Epidermal melanocyte (primary cell): ENCODE results near the gene BCAN.

Experiments used
- DNase-seq: peaks from one replicate; pipeline ENCODE4 v3.0.0; 2011; ENCODE audit warnings: low spot score; ENCODE audit not compliant: insufficient read length

Gene BCAN

DNA sequence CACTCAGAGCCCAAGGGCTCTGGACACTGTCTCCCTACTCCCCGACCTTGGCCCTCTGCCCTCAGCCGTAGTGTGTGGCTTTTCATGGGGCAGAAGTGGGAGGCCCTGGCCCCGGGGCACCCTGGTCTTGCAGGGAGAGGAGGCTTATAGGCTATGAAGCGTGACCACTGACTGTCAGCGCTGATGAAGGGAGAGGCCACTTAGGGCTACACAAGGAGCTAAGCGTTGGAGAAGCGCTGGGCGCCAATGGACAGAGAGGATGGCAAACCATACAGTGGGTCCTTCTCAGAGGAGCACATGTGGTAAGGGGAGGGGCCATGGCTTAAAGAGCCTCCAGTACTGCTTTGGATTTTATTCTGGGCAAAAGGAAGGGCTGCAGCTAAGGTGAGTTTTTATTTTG is 55.6 kb downstream of the BCAN start:
- DNase-seq: peak; percentile 17

DNA sequence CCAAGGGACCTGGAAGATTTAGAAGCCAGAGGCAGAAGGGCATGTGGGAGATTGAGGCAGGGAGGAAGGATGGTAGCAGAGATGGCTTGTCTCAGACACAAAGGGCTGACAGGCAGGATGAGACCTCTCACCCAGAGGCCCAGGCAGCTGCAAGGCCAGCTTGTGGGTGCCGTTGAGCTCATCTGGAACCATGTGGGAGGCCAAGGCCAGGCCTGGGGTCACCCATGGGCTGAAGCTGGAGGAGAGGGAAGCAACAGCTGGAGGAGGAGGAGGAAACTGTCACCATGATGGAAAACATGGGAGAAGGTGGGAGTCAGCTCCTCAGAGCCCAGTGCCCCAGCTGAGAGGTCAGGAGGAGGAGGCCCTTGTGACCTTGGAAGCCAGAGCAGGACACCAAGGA is 57.1 kb downstream of the BCAN start:
- no peak for DNase-seq

DNA sequence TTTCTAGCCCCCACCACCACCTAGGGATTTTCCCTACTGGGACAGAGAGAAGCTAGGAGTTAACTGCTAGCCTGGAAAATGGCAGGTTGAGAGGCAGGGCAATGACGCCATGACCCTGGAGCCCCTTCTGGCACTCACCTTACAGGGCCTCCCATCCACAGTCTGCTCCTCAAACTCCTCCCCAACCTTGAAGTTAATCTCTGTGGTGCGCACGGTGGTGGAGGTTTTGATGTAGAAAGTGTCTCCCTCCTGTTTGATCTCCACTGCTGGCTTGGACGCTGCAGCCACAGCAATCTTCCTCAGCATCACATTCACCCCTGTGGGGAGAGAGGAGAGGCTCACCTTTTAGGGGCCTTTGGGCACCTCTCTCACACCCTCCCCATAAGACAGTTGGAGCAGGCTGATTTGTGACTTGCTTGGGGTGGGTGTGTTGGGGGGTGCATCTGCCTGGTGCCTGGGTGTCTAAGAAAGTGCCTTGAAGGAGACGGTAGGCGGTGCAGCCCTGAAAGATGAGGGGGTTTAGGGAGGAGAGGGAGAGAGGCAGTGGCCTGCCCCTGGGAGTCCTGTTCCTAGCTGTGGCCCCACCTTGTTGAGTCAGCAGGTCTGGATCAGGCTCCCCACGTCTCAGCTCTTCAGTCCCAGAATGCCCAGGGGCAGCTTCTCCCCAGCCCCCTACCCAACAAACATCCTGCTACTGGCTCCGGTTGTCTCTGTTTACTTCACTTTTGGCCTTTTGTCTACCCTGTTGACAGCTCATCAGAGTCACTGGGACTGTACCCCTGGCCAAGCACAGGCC is 59.0 kb downstream of the BCAN start:
- no peak for DNase-seq

DNA sequence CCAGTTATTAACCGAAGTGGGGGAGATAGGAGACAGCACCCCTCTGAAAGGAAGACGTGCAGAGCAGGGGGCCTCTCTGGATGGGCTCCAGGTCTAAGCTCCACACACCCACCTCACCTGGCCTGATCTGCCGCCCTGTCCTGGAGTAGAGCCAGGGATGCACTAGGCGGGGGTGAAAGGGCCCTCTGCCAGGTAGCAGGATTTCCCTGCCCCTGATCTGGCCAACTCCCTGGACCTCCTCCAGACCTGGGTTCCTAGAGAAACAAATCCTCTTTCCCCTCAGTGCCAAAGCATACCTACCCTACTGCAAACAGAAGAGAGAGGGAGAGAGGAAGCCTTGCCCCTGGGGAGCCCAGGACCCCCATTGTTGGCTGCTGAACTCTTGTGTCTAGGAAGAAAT is 61.4 kb downstream of the BCAN start:
- DNase-seq: no peak

DNA sequence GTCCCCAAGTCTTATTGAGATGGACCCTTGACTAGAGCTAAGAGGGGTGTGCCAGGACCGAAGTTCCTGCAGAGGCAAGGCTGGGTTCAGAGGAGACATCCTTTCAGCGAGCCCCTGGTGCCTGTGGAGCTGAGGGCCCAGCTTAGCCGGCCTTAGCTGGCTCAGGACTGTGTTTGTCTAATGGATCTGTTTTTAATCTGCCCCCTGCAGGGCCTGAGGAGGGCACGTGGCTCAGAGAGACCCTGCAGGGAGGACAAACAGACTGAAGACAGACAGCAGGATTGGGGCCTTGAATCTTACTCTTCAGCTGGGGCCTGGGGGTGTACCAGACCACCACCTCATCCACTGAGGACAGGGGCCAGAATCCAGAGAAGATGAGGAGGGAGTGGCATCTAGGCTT is 61.8 kb downstream of the BCAN start:
- no peak for DNase-seq

DNA sequence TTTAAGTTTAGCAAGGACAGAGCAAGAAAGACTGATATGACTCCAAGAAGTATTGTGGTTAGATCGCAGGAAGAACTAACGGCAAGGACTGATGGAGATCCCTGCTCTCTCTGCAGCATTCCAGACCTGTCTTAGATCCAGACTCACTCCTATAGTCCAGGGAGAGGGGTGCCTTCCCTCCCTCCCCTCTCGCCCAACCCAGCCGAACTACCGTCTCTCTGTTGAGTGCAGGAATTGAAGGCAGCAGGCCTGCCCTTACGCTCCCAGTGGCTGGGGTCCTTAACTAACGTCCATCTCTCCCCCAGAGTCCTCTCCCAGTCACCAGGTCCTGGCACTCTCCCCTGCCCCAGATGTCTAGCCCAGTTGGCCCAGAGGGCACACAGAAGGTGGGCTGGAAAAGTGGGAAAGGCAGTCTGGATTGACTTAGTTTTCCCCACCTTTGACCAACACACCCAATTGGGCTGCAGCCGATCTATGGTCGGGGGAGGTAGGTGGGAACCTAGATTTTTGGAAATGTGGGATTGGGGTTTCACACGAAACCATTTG is 62.3 kb downstream of the BCAN start:
- no peak for DNase-seq

DNA sequence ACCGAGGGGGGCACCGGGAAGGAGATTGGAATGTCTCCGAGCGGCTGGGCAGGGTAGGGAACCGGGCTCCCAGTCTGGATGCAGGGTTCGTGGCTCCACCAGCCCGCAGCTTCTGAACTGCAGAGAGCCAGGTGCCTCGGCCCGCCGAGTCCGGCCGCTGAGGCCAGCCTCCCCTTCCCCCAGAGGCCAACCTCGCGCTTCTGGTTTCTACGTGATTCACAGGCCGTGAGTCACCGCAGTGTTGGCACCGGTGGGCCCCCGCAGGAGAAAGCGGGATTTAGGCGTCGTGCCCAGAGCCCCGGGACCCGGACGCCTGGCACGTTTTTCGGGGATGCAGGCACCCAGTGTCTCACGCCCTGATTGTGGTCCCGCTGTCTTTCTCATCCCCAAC is 63.0 kb downstream of the BCAN start:
- DNase-seq: no peak

DNA sequence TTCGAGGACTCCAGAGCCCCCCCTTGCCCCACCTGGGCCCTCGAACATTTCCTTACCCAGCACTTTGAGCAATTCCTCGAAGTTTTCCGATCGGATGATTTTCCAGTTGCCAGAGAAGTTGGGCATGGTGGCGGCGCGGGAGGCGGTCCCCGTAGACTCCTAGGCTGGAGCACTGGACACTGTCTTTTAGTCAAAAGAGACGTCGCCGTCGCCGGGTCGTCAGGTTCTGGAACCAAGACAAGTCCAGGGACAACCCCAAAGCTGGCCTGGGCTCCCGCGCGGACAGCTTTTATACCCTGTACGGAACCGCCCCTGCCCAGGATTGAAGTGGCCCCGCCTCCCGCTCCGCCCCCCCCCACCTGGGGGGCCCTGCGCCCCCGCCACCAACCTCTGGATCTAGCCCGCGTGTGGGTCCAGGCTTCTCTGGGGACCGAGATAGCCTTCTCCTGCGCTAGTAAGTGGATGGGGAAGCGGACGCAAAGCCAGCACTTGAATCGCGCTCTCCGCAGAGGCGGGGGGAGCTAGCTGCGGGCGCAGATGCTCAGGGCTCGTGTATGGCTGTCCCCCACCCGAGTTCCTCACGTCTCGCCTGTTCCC is 63.5 kb downstream of the BCAN start, which contains the start of gene CRABP2:
Gene CRABP2, minus strand, starts transcription at position 263 of the 597 bp plus-strand sequence. Its CDS starts 137 bp downstream, at position 126.
- DNase-seq: no peak

DNA sequence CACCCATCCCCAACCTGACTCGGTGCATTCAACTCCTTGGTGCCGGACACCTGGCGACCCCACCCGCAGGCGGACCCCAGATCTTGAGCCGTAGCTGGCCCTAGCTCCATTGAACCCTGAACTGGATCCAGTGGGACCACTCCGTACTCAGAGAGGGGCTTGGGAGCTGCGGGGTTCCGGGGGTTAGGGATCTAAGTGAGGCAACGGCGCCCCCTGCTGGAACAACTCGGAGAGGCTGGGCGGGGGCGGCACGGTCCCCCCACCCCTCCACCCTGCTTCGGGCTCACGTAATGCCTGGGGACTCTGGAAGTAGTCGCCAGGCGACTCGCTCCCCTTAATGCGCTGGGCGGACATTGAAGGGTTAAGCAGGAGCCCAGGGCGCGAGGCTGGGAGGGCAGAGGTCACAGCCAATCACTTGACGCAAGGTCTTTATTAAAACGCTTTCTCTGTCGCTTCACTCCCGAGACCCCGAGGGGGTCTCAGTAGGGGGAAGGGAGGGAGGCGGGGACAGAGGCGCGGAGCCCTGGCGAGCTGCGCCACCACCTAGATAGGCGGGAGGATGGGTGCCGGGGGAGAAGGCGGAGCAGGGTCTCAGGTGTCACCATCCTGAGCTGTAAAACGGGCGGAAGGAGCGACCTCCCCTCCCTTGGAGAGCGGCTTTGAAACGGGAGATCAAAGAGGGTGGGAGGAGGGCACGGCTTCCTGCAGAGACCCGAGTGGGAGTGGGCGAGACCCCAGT is 64.2 kb downstream of the BCAN start:
- peak; percentile 42 for DNase-seq

DNA sequence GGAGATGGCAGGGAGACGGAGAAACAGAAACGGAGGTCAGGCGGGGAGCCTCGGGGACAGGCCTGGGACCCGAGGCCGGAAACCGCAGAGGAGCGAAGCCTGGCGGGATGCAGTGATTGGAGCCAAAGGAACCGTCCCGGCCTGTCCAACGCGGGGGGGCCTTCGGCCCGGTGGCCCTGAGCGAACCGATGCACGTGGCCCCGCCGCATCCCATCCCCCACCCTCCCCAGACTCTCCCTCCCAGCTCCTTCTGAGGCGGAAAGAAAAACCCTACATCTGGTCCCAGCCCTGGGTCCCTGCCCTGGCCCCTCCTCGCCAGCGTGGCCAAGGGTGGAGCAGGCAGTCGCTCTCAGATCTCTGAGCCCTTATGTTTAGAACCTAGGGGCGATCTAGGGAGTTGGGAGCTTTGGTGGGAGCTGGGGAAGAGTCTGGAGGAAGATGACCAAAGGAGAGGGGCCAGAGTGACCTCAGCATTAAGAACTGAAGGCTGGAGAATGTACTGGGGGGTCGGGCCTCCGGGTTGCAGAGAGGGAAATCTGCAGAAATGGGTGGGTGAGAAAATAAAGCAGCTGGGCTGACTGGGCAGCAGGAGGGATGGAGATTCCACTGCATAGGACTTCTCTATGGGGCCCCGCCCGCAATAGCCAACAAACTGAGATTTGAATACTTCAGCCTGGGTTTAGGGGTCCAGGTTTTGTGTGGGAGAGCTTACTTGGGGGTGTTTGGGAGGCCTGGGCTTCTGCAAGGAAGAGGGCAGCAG is 64.9 kb downstream of the BCAN start:
- peak; percentile 58 for DNase-seq

DNA sequence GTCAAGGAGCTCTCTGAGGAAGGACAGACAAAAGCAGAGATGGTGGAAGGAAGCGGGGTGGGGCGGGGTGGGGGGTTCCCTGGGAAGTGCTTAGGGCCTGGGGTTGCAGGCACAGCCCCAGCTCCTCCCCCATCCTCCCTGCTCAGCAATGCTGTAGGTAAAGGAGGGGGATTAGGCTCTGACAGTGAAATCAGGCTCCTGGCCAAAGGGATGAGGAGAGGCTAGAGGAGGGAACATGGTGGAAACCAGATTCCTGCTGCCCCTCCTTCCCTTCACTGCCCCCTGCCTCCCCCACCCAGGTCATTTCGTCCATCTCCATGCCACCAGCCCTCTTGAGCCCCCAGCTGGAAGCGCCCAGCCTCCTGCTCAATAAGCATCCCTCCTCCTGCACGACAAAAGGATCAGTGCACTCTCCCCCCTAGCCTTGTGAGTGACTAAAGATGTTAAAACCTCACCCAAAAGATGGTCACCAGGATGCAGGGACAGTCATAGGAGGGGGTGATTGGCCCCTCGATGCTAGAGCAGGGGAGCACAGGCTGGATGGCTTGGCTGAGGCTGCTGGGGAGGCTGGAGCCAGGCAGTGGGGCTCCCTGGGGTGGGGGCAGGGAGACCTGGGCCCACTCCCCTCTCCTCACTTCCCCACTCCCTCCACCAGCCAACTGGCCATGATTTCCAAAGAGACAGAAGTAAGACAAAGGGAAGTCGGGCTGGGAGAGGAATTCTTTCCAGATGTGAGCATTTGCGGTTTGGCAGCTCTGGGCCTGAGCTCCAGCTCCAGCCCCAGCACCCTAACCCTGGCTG is 65.7 kb downstream of the BCAN start:
- DNase-seq: no peak

DNA sequence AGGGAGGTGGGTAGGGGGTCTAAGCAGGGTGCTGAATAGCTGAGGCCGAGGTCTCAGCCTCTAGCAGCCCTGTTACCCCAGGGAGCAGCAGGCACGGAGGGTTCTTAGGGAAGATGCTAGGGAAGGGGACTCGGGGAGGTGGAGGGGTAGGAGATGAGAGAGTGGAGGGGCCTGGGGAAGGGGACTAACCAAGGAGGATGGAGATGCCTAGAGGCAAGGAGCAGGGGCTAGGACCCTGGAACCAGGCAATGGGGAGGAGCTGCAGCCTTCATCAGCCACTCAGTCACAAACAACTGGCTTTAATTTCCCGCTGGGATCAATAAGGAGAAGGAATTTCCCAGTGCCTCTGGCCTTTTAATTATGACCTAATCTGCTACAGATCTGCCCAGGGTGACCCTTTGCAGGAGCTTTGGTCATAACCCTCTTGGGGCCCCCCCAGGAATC is 66.3 kb downstream of the BCAN start:
- DNase-seq: no peak

DNA sequence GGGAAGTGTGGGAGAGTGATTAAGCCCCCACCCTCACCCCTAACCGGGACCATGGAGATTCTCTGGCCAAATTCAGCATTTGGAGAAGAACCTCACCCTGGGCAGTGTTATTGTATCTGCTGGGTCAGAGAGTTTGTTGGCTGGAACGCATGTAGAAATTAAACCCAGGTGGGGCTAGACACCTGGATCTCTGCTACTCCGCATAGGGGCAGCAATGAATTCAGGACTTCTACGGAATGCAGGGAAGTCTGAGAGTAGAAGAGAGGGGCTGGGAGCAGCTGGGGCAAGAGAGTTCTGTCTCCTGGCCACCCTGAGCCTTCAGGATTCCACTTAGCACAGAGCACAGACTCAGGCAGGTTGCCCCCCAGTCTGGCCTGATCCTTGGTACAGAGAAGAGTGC is 67.1 kb downstream of the BCAN start:
- DNase-seq: no peak
